T1000 (cell line): Measurements from ENCODE around the gene DDB1.

Source experiments
- DNase-seq: peaks from one replicate; lab custom pipeline; 2025; ENCODE audit warnings: mixed read lengths; lab: John Stamatoyannopoulos, UW

DDB1 gene

GRCh38 chr11:61332797-61333549 is at the start of gene DDB1, which contains the start of gene TKFC:
Gene DDB1, minus strand, starts transcription at chr11:61333105. Its CDS starts 137 bp downstream, at chr11:61332968.
Gene TKFC, plus strand, starts transcription at chr11:61333228. Its CDS starts 1,501 bp downstream, at chr11:61334729.
- peak; percentile 91 for DNase-seq

GRCh38 chr11:61380884-61381283 is 48.0 kb upstream of the DDB1 start:
- DNase-seq = no peak

GRCh38 chr11:61378713-61379313 is 45.9 kb upstream of the DDB1 start:
- DNase-seq = peak; percentile 64

- DNase-seq = no peak
These were observed 44.7 kb upstream of the DDB1 start for GRCh38 chr11:61377461-61378160.

- DNase-seq = no peak
These were observed 42.8 kb upstream of the DDB1 start for GRCh38 chr11:61375761-61376108.

GRCh38 chr11:61372659-61373420 is 39.9 kb upstream of the DDB1 start:
- no peak for DNase-seq

GRCh38 chr11:61370349-61371005 is 37.6 kb upstream of the DDB1 start:
- DNase-seq = no peak

- no peak for DNase-seq
These were observed 36.8 kb upstream of the DDB1 start for GRCh38 chr11:61369372-61370348.

- DNase-seq = no peak
These were observed 35.7 kb upstream of the DDB1 start for GRCh38 chr11:61368646-61369045.

- DNase-seq = no peak
These were observed 34.5 kb upstream of the DDB1 start for GRCh38 chr11:61367406-61367805.

- no peak for DNase-seq
These were observed 31.2 kb upstream of the DDB1 start for GRCh38 chr11:61364012-61364675.

GRCh38 chr11:61362542-61362875 is 29.6 kb upstream of the DDB1 start:
- no peak for DNase-seq

GRCh38 chr11:61361741-61362541 is 29.0 kb upstream of the DDB1 start, which contains the start of the genes CYB561A3 and TMEM138:
Gene CYB561A3, minus strand, starts transcription at chr11:61361882. Its CDS starts 5,169 bp downstream, at chr11:61356713.
Gene TMEM138, plus strand, starts transcription at chr11:61362374. Its CDS starts 2,017 bp downstream, at chr11:61364391.
- DNase-seq = peak; percentile 86

GRCh38 chr11:61361237-61361740 is 28.4 kb upstream of the DDB1 start:
- DNase-seq = no peak

GRCh38 chr11:61359516-61359915 is 26.6 kb upstream of the DDB1 start:
- DNase-seq = no peak

- no peak for DNase-seq
These were observed 25.7 kb upstream of the DDB1 start for GRCh38 chr11:61358566-61358965.

GRCh38 chr11:61357894-61358239 is 25.0 kb upstream of the DDB1 start:
- DNase-seq = no peak

GRCh38 chr11:61357233-61357893 is 24.5 kb upstream of the DDB1 start:
- no peak for DNase-seq
